ENCODE results near the gene PTPA.

- TF ChIP-seq, protein P1, sequence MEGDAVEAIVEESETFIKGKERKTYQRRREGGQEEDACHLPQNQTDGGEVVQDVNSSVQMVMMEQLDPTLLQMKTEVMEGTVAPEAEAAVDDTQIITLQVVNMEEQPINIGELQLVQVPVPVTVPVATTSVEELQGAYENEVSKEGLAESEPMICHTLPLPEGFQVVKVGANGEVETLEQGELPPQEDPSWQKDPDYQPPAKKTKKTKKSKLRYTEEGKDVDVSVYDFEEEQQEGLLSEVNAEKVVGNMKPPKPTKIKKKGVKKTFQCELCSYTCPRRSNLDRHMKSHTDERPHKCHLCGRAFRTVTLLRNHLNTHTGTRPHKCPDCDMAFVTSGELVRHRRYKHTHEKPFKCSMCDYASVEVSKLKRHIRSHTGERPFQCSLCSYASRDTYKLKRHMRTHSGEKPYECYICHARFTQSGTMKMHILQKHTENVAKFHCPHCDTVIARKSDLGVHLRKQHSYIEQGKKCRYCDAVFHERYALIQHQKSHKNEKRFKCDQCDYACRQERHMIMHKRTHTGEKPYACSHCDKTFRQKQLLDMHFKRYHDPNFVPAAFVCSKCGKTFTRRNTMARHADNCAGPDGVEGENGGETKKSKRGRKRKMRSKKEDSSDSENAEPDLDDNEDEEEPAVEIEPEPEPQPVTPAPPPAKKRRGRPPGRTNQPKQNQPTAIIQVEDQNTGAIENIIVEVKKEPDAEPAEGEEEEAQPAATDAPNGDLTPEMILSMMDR (IDR thresholded peaks at IDR 0.05; ENCODE audit: low read depth, low read length): no peak
- TF ChIP-seq EZH2phosphoT487 (IDR thresholded peaks at IDR 0.05; ENCODE audit: low read depth): no peak
Measured at GRCh38 chr9:129194221-129194620, 83.0 kb downstream of the PTPA start.
